HG03378 (cell line): ENCODE measurements around the gene ATP5F1E.
"Not testable (repeated sequence)": the region's sequence is repeated elsewhere in the genome, so short reads cannot be mapped to it uniquely, and the experiment has no call there.

Source experiments
- ATAC-seq: cut with Tn5 transposase; IDR thresholded peaks from one replicate; pipeline ENCODE4 v1.9.1; 2021; ENCODE audit warnings: mild to moderate bottlenecking, moderate library complexity; ENCODE audit not compliant: unreplicated experiment

The ATP5F1E gene

DNA sequence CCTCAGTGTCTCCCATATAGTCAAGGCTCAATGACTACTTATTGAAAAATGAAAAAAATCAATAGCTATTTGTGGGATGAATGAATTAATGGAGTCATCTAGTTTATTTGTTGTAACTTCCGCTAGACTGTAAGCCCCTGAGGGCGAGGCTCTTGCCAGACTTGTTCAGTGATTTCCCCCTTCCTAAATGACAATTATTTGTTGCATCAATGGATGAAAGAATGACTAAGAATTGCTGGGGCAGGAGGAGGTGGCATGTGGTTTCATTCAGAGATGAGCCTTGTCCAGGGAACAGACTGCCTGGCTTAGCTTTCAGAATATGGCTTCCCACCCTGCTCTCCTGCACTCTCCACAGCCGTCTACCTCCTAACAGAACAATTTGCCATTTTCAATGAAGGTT is 11.6 kb upstream of the ATP5F1E start:
- no peak for ATAC-seq

GRCh38 chr20:59042796-59043631 is 10.9 kb upstream of the ATP5F1E start:
- peak; percentile 79 for ATAC-seq

- ATAC-seq, result peak; percentile 18
These were observed 10.1 kb upstream of the ATP5F1E start, which contains the start of gene PRELID3B for GRCh38 chr20:59042151-59042795. TSS of gene PRELID3B (minus strand) at chr20:59042786. CDS start at chr20:59042730, 56 bp downstream.

DNA sequence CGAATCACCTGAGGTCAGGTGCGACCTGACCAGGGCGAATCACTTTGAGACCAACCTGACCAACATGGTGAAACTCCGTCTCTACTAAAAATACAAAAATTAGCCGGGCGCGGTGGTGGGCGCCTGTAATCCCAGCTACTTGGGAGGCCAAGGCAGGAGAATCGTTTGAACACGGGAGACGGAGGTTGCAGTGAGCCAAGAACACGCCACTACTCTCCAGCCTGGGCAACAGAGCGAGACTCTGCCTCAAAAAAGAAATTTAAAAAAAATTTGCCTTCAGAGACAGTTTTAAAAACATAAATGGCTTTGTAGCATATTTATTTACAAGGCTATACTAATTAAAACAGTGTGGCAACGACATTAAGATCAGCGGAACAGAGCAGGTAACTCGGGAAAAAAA is 9.4 kb upstream of the ATP5F1E start:
- not testable (repeated sequence) for ATAC-seq

GRCh38 chr20:59040667-59041066 is 8.5 kb upstream of the ATP5F1E start:
- ATAC-seq, result no peak

DNA sequence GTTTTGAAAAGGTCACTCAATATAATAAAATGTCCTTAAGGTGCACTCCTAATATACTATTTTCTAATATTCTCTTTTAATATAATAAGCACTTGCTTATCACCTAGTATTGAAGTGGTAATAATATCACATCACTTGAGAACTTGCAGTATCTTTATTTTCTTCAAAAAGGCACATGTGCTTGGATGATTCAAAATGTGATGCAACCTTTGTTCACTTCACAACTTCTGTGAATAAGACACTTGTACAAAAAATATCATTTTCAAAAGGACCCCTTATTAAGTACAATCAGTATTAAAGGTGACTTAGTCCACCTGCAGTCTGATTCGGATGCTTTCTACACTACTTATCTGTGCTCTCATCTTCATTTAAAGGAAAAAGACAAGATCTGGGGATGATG is 7.1 kb upstream of the ATP5F1E start:
- ATAC-seq, result no peak

- no peak for ATAC-seq
These were observed 5.3 kb upstream of the ATP5F1E start for GRCh38 chr20:59037386-59037785.

- ATAC-seq, result no peak
These were observed 3.2 kb upstream of the ATP5F1E start for GRCh38 chr20:59035381-59035780.

GRCh38 chr20:59033616-59034165 is 1.6 kb upstream of the ATP5F1E start:
- ATAC-seq, result no peak

DNA sequence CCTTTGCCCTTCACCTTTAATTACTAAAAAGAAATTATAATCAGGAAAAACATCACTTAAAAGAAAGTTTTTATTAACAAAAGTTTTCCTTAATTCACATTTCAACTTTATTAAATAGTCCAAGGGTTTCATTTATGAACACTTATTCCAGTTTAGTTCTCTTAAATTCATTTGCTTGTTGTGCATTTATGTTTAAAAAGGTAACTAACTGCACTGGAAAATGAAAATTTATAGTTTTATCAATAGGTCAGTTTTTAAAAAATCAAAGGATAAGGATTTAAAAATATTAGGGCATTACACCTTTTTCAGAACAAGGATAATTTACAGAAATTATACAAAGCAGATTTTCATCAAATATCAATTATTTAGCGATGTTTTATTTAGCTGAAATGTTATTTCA is 958 bp upstream of the ATP5F1E start:
- ATAC-seq, result no peak

- ATAC-seq, result no peak
These were observed 551 bp upstream of the ATP5F1E start for GRCh38 chr20:59032713-59033059.

GRCh38 chr20:59031564-59032022 is 542 bp downstream of the ATP5F1E start:
- no peak for ATAC-seq

DNA sequence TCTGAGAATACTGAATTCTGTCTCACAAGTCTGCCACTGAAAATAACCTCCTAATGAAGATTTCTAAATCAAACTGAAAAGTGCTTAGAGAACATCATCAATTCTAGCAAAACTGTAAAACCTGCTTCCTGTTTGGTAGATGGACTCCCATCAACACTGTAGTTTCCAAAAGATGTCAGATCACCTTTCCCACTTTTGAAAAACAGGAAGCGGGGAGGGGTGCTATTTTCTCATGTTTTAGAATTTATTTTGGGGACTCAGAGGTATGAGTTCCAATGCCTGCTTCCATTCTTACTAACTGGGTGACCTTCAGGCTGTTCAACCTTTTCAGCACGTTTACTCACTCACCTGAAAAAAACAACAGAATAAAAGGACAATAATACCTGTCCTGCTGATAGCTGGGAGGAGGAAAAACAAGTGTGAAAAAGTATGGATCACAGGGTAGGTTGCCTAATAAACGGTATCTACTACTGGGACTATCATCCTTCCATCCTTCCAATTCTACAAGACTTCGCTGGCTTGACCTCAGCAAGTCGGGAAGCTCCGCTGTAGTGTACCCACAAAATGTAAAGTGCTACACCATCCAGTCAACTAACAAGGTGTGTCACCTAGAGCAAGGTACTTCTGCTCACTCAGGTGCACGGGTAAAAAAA is 1.1 kb downstream of the ATP5F1E start:
- ATAC-seq, result no peak

- ATAC-seq, result no peak
These were observed 3.3 kb downstream of the ATP5F1E start for GRCh38 chr20:59028812-59029211.

GRCh38 chr20:59027741-59028320 is 4.3 kb downstream of the ATP5F1E start:
- ATAC-seq, result no peak

- ATAC-seq, result no peak
These were observed 5.0 kb downstream of the ATP5F1E start for GRCh38 chr20:59026904-59027740.

- no peak for ATAC-seq
These were observed 6.6 kb downstream of the ATP5F1E start for GRCh38 chr20:59025511-59025910.

DNA sequence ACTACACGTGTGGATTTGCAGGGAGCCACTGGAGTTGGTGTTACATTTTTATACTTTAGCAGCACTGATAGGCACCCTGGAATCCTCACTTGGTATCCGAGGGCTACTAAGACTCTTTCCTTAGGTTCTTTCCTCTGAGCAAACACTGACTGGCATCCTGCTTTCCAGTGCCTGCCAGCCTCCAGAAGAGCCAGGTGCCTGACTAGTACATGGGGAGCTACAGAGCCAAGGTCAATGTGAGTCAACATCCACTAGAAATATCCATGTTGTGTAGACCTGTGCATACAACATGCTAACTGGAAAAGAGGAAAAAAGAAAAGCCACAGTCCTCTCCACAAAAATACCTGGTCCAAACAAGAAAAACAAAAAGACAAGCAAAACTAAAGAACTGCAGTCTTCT is 7.0 kb downstream of the ATP5F1E start:
- no peak for ATAC-seq

DNA sequence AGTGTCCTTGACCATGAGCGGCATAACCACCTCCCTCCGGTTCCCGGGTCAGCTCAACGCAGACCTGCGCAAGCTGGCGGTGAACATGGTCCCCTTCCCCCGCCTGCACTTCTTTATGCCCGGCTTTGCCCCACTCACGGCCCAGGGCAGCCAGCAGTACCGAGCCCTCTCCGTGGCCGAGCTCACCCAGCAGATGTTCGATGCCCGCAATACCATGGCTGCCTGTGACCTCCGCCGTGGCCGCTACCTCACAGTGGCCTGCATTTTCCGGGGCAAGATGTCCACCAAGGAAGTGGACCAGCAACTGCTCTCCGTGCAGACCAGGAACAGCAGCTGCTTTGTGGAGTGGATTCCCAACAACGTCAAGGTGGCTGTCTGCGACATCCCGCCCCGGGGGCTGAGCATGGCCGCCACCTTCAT is 8.0 kb downstream of the ATP5F1E start:
- no peak for ATAC-seq

DNA sequence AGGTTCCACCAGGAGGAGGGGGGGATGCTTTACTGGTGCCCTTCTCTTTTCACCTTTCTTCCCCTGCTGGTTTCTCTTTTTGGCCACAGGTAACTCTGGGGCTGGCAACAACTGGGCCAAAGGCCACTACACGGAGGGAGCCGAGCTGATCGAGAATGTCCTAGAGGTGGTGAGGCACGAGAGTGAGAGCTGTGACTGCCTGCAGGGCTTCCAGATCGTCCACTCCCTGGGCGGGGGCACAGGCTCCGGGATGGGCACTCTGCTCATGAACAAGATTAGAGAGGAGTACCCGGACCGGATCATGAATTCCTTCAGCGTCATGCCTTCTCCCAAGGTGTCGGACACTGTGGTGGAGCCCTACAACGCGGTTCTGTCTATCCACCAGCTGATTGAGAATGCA is 8.5 kb downstream of the ATP5F1E start:
- ATAC-seq, result no peak
